Thoracic aorta (tissue), 2 donors: ENCODE results near the gene SEPTIN10. TPM values are rescaled to one million over a fixed set of nuclear protein-coding genes. Genes with fewer than 3 reads are reported as not detected.
A peak's percentile ranks its signal among the peaks of the same experiment; 100 is the strongest.

ENCODE experiments used
- ATAC-seq: fragments of 150-250 bp; one replicate; pipeline ENCODE4 v1.8.0; 2017; ENCODE audit warnings: low read depth; ENCODE audit not compliant: insufficient number of reproducible peaks, low FRiP score
- DNase-seq: peaks from one replicate; pipeline ENCODE4 v3.0.0-alpha.2; 2020; ENCODE audit warnings: low spot score
- H3K27ac ChIP-seq, 2 donors: fragments of 200-600 bp; sonication (generic); 1 replicate in 1 of 2; 2 replicates in 1 of 2; pipeline ENCODE4 v1.5.1; 2016; ENCODE audit warnings: mild to moderate bottlenecking in 2 of 2, moderate library complexity in 2 of 2
- H3K27me3 ChIP-seq: fragments of 200-600 bp; sonication (generic); replicated peaks from 2 replicates; pipeline ENCODE4 v1.6.0; 2016; ENCODE audit warnings: mild to moderate bottlenecking; ENCODE audit not compliant: insufficient read depth
- H3K36me3 ChIP-seq: fragments of 200-600 bp; sonication (generic); one replicate; pipeline ENCODE4 v1.5.1; 2016
- H3K4me1 ChIP-seq, 2 donors: fragments of 200-600 bp; sonication (generic); 1 replicate in 1 of 2; 2 replicates in 1 of 2; pipeline versions ENCODE4 v1.5.1 to v1.6.0; 2016; ENCODE audit warnings: low read depth in 2 of 2, mild to moderate bottlenecking in 1 of 2; ENCODE audit not compliant: control insufficient read depth in 1 of 2
- H3K4me3 ChIP-seq: fragments of 200-600 bp; sonication (generic); 2 replicates; pipeline ENCODE4 v1.5.1; 2016; ENCODE audit warnings: mild to moderate bottlenecking
- H3K9me3 ChIP-seq: fragments of 200-600 bp; sonication (generic); 2 replicates; pipeline ENCODE4 v1.5.1; 2016
- total RNA-seq, 2 donors: library from RNA; depleted of rRNA; stranded (reverse); fragments of >200 nt; gene quantifications; one replicate each; pipeline versions ENCODE4 v1.1.0 to v1.2.3, GENCODE V29; 2016
- TF ChIP-seq, protein P1 (sequence below): fragments of 200-600 bp; sonication (generic); IDR thresholded peaks from one replicate; pipeline ENCODE4 v1.5.1; 2019; ENCODE audit warnings: antibody characterized with exemption

SEPTIN10 gene
- total RNA-seq, 2 donors from 2014 or later = 80.0 to 106 TPM

DNA sequence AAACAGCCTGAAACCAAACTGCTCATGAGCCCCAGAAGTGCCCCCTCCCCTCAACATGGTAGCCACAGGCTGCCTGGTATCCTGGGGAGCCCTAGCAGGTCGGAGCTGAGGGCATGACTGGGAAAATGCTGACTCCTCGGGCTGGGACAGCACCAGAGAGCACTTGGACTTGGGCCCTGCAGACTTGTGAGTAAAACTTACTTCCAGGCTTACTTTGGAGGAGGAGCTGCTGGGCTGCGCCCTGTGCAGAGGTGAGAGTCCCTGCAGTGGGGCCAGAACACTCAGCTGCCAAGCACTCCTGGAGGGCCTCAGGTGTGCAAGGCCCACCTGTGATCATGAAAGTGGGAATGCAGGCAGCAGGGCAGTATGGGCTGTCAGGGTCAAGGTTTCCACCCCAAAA is 119.4 kb downstream of the SEPTIN10 start:
- ATAC-seq = no peak
- TF ChIP-seq, protein P1, sequence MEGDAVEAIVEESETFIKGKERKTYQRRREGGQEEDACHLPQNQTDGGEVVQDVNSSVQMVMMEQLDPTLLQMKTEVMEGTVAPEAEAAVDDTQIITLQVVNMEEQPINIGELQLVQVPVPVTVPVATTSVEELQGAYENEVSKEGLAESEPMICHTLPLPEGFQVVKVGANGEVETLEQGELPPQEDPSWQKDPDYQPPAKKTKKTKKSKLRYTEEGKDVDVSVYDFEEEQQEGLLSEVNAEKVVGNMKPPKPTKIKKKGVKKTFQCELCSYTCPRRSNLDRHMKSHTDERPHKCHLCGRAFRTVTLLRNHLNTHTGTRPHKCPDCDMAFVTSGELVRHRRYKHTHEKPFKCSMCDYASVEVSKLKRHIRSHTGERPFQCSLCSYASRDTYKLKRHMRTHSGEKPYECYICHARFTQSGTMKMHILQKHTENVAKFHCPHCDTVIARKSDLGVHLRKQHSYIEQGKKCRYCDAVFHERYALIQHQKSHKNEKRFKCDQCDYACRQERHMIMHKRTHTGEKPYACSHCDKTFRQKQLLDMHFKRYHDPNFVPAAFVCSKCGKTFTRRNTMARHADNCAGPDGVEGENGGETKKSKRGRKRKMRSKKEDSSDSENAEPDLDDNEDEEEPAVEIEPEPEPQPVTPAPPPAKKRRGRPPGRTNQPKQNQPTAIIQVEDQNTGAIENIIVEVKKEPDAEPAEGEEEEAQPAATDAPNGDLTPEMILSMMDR = no peak
- peaks cover 5% of the 10 kb centered on the region for H3K36me3 ChIP-seq

DNA sequence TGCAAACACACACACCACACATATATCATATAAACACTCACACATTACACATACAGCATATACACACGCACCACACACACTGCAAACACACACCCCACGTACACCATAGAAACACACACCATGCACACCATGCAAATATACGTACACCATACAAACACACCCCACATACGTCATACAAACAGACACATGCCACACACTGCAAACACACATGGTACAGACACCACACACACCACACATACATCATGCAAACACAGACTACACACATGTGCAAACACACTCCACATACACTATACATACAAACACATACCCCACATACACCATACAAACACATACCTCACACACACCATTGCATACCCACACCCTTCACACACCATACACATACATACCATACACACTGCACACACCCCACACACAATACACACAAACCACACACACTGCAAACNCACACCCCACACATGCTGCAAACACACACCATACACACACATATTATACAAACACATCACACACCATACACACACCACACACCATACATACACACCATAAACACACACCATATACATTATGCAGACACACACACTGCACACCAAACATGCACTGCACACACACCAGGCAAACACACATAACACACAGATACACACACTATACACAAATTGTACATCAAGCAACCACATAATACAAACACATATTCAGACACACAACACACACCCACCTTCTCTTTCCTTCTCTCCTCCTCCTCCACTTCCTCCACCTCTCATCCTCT is 120.4 kb downstream of the SEPTIN10 start:
- TF ChIP-seq, protein P1 = no peak
- ATAC-seq = no peak
- H3K27me3 ChIP-seq = no peaks in the 10 kb centered on the region
- no peak overlapping the region for H3K27ac ChIP-seq
- peaks cover 5 to 22% of the 10 kb centered on the region in 2 donors for H3K4me1 ChIP-seq
- no peak overlapping the region for H3K4me3 ChIP-seq
- H3K36me3 ChIP-seq = peaks cover 5% of the 10 kb centered on the region
- no peak for DNase-seq
- H3K9me3 ChIP-seq = no peaks in the 10 kb centered on the region

More for the DNA sequence above, 119.4 kb downstream of the SEPTIN10 start:
- H3K27me3 ChIP-seq = no peaks in the 10 kb centered on the region
- H3K9me3 ChIP-seq = no peaks in the 10 kb centered on the region
- H3K4me1 ChIP-seq = peaks cover 4 to 16% of the 10 kb centered on the region in 2 donors
- DNase-seq = no peak
- H3K4me3 ChIP-seq = no peak overlapping the region
- H3K27ac ChIP-seq = peak overlapping the region in 1 of 2 donors; percentile 76

Other genes with a start within 250 kb of the SEPTIN10 start
- gene SOWAHC, start 398 bp upstream of the SEPTIN10 start, total RNA-seq = 10 to 100 TPM; 19.4 to 29.4 TPM
- gene RGPD5, start 180.3 kb upstream of the SEPTIN10 start, total RNA-seq = 100 to 1,000 TPM in 1 of 2 donors, 10 to 100 TPM in 1; 85.5 to 133 TPM